Naive B cell (primary cell): ENCODE results near the gene CELSR1. TPM values are rescaled to one million over a fixed set of nuclear protein-coding genes. Genes with fewer than 3 reads are reported as not detected.

Experiments used
- ATAC-seq, 2 donors: fragments of 150-1000 bp; cut with Tn5 transposase; 2 replicates each; pipeline ENCODE4 v1.10.0; 2021; ENCODE audit warnings: low read depth in 2 of 2, mild to moderate bottlenecking in 2 of 2, moderate library complexity in 2 of 2
- DNase-seq: peaks from one replicate; pipeline ENCODE4 v3.0.0; 2022
- H3K27ac Mint-ChIP-seq, 6 donors: one replicate each; pipeline ENCODE4 v1.8.0; 2020 to 2022; ENCODE audit warnings: mild to moderate bottlenecking in 6 of 6, mixed read lengths in 6 of 6, moderate library complexity in 5 of 6, inconsistent platforms in 2 of 6
- H3K27me3 Mint-ChIP-seq, 3 donors: one replicate each; pipeline ENCODE4 v1.8.0; 2021 to 2022; ENCODE audit warnings: mixed read lengths in 3 of 3, mild to moderate bottlenecking in 1 of 3
- H3K36me3 Mint-ChIP-seq, 2 donors: one replicate each; pipeline ENCODE4 v1.8.0; 2020 to 2022; ENCODE audit warnings: mixed read lengths in 2 of 2, inconsistent platforms in 1 of 2, mild to moderate bottlenecking in 1 of 2
- H3K4me1 Mint-ChIP-seq, 3 donors: one replicate each; pipeline ENCODE4 v1.8.0; 2020 to 2022; ENCODE audit warnings: mixed read lengths in 3 of 3, inconsistent platforms in 1 of 3, mild to moderate bottlenecking in 1 of 3, moderate library complexity in 1 of 3
- H3K4me3 Mint-ChIP-seq, 8 donors: one replicate each; pipeline ENCODE4 v1.8.0; 2020 to 2022; ENCODE audit warnings: mild to moderate bottlenecking in 8 of 8, mixed read lengths in 8 of 8, moderate library complexity in 8 of 8, inconsistent platforms in 2 of 8
- H3K9me3 Mint-ChIP-seq, 7 donors: one replicate each; pipeline ENCODE4 v1.8.0; 2020 to 2022; ENCODE audit warnings: mixed read lengths in 7 of 7, mild to moderate bottlenecking in 5 of 7, inconsistent platforms in 2 of 7, moderate library complexity in 1 of 7
- polyA plus RNA-seq, 6 donors: library from polyadenylated mRNA; unstranded; fragments of 300-500 nt; fragmentation: Illumina TruSeq; gene quantifications; one replicate each; pipeline ENCODE4 v1.2.3, GENCODE V29; 2021; ENCODE audit warnings: low read depth in 6 of 6

The CELSR1 gene
- polyA plus RNA-seq, 6 donors from 2014 or later, result 0.94 to 3.9 (median 2.1) TPM

DNA sequence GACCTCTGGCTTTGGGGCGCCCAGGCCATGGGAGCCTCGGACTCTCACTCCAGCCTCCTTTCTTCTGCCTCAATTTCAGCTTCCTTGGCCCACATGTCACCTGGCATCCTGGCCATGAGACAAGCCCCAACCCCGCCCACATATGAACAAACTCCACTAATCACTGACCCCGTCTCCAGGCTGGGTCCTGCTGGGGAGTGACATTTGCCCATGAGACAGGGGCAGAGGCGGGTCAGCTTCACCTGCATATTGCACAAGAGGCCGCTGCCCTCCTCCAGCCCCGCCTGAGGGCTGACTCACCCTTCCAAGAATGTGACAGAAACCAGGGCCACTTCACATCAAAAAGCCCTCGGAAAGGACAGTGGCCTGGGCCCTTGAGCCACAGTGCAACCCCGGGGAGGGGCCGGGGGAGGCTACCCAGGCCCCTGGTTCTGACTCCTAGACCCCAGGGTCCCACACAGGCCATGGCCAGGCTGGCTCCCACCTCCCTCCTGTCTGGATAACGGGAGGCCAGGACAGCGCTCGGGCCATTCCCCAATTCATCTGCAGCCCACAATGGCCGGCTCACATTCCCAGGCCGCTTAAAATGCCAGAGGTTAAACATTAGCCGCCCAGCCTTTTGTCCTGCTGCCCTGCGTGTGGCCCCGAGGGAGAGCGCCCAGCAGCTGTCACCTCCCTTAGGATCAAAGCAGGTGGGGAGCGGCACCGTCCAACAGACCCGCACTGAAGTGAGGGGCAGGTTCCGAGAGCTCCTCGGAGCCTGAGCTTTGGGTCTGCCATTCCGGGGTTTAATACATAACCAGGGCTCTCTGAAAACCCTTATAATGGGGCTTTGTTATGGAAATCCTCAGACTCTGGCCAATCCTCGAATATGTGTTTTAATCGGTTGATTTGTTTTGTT is 159.6 kb downstream of the CELSR1 start:
- Mint-ChIP-seq H3K4me1 (peaks cover 4 to 19% (median 9%) of the 10 kb centered on the region in 3 donors), H3K27me3 (peaks cover 4 to 40% (median 19%) of the 10 kb centered on the region in 3 donors), H3K4me3 (no peak overlapping the region), H3K27ac (no peak overlapping the region), H3K9me3 (peaks cover 9 to 21% (median 15%) of the 10 kb centered on the region in 7 donors), H3K36me3 (peaks cover 38 to 44% of the 10 kb centered on the region in 2 donors)
- DNase-seq (no peak), ATAC-seq (no peak)

DNA sequence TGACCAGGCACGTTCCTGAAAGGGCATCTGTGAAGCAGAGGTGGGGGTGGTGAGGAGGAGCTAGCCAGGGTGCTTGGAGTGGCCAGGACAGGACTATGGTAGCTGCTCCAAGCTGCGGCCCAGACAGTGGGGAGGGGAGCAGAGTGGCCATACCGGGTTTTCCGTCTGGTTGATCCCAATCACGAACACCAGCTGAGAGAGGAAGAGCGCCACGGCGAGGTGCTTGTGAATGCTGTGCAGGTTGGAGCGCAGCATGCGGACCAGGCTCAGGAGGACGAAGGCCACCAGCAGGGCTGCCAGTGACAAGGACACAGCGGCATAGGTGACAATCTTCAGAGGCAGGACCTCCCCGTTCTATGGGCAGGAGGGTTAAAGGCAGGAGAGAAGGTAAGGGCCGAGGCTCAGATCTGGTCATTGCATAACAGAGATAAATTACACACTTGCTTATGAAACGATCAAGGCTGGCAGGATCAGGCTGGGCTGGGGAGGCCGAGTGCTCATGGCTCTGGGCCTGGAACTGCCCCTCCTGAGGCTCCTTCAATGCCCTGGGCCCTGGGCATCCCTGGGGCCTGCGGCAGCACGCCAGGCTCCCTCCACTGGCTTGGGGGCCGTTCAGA is 160.4 kb downstream of the CELSR1 start:
- peak overlapping the region in 1 of 6 donors; percentile 30 for H3K27ac Mint-ChIP-seq
- peaks cover 4 to 22% (median 13%) of the 10 kb centered on the region in 3 donors for H3K4me1 Mint-ChIP-seq
- ATAC-seq (no peak), DNase-seq (no peak)
- H3K27me3 Mint-ChIP-seq, result peaks cover 4 to 45% (median 26%) of the 10 kb centered on the region in 3 donors
- peaks cover 9 to 18% (median 12%) of the 10 kb centered on the region in 7 donors for H3K9me3 Mint-ChIP-seq
- H3K4me3 Mint-ChIP-seq, result no peak overlapping the region
- peaks cover 33 to 46% of the 10 kb centered on the region in 2 donors for H3K36me3 Mint-ChIP-seq

DNA sequence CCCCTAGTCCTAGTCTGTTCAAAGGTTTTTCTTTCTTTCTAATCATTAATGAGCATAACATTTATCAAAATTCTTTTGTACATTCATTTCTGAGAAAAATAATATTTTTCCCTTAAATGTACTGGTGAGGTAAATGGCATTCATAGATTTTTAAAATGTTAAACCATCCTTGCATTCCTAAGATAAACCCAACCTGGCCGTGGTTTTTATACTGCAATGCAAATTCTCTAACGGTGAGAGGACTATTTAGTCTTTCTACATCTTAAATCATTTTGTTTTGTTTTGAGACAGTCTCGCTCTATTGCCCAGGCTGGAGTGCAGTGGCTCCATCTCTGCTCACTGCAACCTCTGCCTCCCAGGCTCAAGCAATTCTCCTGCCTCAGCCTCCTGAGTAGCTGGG is 161.3 kb downstream of the CELSR1 start:
- Mint-ChIP-seq H3K27ac (no peak overlapping the region), H3K4me1 (peaks cover 10 to 25% (median 20%) of the 10 kb centered on the region in 3 donors), H3K4me3 (peak overlapping the region in 1 of 8 donors; percentile 5), H3K36me3 (peaks cover 32 to 51% of the 10 kb centered on the region in 2 donors), H3K9me3 (peaks cover 9 to 18% (median 12%) of the 10 kb centered on the region in 7 donors), H3K27me3 (peaks cover 4 to 52% (median 34%) of the 10 kb centered on the region in 3 donors)
- ATAC-seq (no peak), DNase-seq (no peak)

DNA sequence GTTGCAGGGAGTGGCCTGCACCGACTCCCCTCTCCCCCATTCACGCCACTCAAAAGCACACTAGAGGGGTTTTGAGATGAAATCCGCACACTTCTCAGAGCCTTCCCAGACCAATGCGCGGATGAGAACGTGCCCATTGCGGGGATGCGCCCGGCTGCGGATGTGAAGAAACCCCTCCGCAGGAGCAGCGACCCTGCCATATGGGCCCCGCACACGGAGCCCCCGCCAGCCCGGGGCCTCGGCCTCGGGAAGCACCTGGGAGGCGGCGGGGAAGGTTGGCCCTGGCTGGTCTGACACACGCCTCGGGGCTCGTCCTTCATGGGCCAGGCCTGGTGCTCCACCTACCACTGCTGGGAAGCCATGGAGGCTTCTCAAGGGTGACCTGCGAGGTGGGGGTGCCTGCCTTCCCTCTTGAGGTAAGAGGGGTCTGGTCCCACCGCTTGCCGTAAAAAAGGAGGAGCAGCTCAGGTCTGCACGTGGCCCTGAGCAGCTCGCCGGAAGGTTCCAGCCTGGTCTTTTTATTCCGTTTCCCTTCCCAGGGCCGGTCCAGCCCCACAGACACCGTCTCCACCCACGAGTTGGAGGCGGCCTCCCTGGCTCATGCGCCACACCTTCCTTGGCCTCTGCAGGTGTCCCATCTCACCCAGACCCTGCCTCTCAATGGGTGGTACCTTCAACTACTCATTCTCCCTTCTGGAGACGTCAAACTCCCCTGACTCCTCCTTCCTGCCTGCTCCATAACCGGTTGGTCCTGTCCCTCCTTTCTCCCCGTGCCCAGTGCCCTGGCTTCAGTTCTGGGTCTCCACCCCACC is 162.6 kb downstream of the CELSR1 start:
- Mint-ChIP-seq H3K4me1 (peaks cover 10 to 25% (median 20%) of the 10 kb centered on the region in 3 donors), H3K27me3 (peaks cover 4 to 47% (median 34%) of the 10 kb centered on the region in 3 donors), H3K4me3 (peak overlapping the region in 4 of 8 donors; percentile 5 to 70 (median 48)), H3K9me3 (peaks cover 9 to 18% (median 12%) of the 10 kb centered on the region in 7 donors), H3K27ac (peak overlapping the region in 4 of 6 donors; percentile 16 to 95 (median 50)), H3K36me3 (peaks cover 20 to 46% of the 10 kb centered on the region in 2 donors)
- DNase-seq (no peak), ATAC-seq (no peak)

- DNase-seq (no peak), ATAC-seq (no peak)
- peaks cover 18 to 46% of the 10 kb centered on the region in 2 donors for H3K36me3 Mint-ChIP-seq
- peaks cover 10 to 25% (median 20%) of the 10 kb centered on the region in 3 donors for H3K4me1 Mint-ChIP-seq
- peaks cover 9 to 18% (median 12%) of the 10 kb centered on the region in 7 donors for H3K9me3 Mint-ChIP-seq
- H3K27me3 Mint-ChIP-seq, result peaks cover 4 to 52% (median 34%) of the 10 kb centered on the region in 3 donors
- peak overlapping the region in 4 of 8 donors; percentile 16 to 70 (median 55) for H3K4me3 Mint-ChIP-seq
- H3K27ac Mint-ChIP-seq, result peak overlapping the region in 3 of 6 donors; percentile 28 to 86 (median 42)
Measured at GRCh38 chr22:46373921-46374662, 163.3 kb downstream of the CELSR1 start.

GRCh38 chr22:46373159-46373558 is 164.3 kb downstream of the CELSR1 start:
- Mint-ChIP-seq H3K36me3 (peaks cover 18 to 46% of the 10 kb centered on the region in 2 donors), H3K27ac (no peak overlapping the region), H3K4me1 (peaks cover 15 to 31% (median 20%) of the 10 kb centered on the region in 3 donors), H3K9me3 (peaks cover 9 to 18% (median 12%) of the 10 kb centered on the region in 7 donors), H3K27me3 (peaks cover 4 to 60% (median 34%) of the 10 kb centered on the region in 3 donors), H3K4me3 (peak overlapping the region in 2 of 8 donors; percentile 39 to 55)
- no peak for DNase-seq
- ATAC-seq, result no peak

DNA sequence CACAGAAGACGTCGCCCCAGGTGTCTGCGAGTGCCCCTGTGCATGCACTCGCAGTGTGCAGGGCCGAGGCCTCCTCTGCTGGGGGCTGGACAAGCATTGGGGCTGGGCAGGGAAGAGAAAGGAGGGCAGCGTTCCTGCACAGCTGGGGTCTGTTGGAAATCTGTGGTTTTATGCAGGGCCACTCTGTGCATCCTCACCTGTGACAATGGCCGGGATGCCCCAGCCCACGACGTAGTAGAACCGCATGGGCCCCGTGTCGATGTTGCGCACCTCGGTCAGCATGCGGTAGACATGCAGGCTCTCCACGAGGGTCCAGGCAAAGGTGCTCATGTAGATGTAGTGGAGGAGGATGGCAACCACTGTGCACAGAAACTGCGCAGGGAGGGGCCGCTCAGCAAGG is 164.7 kb downstream of the CELSR1 start:
- Mint-ChIP-seq H3K27ac (peak overlapping the region in 3 of 6 donors; percentile 32 to 54 (median 49)), H3K4me1 (peaks cover 15 to 36% (median 22%) of the 10 kb centered on the region in 3 donors), H3K9me3 (peaks cover 9 to 18% (median 12%) of the 10 kb centered on the region in 7 donors), H3K27me3 (peaks cover 4 to 65% (median 34%) of the 10 kb centered on the region in 3 donors), H3K36me3 (peaks cover 18 to 46% of the 10 kb centered on the region in 2 donors), H3K4me3 (peak overlapping the region in 1 of 8 donors; percentile 15)
- DNase-seq, result no peak
- no peak for ATAC-seq

- H3K27me3 Mint-ChIP-seq, result peaks cover 4 to 64% (median 34%) of the 10 kb centered on the region in 3 donors
- H3K4me3 Mint-ChIP-seq, result no peak overlapping the region
- peak overlapping the region in 2 of 6 donors; percentile 44 to 89 for H3K27ac Mint-ChIP-seq
- peaks cover 7 to 12% (median 11%) of the 10 kb centered on the region in 7 donors for H3K9me3 Mint-ChIP-seq
- H3K36me3 Mint-ChIP-seq, result peaks cover 11 to 39% of the 10 kb centered on the region in 2 donors
- no peak for DNase-seq
- peaks cover 15 to 44% (median 23%) of the 10 kb centered on the region in 3 donors for H3K4me1 Mint-ChIP-seq
- ATAC-seq, result no peak
Measured at GRCh38 chr22:46371623-46372226, 165.7 kb downstream of the CELSR1 start.

DNA sequence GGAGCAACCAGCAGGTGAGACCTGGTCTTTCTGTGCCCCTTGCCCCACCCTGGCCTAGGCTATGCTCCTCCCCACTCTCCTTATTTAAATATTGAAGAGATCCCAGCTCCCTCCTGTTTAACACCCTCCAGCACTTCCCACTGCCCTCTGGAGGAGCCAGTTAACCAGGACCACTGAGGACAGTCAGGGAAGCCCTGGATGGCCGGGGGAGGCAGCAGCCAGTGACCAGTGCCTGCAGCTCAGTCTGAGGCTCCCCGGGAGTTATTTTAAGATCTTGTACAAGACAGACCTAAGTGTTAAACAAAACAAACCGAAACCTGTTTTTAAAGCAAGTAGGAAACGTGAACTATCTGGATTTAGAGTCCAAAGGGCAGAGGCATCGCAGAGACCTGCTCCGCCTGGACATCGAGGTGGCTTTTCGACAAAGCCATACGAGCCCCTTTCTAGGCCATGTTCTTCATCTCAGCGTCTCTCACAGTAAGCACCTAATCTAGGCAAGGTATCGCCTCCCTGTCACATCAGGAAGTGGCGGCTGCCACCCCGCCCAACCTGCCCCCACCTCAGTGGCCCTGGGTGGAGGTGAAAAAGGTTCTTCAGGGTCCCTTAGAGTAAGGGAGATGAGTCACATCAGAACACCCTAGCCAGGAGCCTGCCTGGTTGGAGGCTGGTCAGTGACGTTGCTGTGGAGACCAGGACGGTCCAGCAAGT is 166.7 kb downstream of the CELSR1 start:
- ATAC-seq (no peak), DNase-seq (no peak)
- peaks cover 15 to 45% (median 20%) of the 10 kb centered on the region in 3 donors for H3K4me1 Mint-ChIP-seq
- no peak overlapping the region for H3K4me3 Mint-ChIP-seq
- H3K27ac Mint-ChIP-seq, result peak overlapping the region in 2 of 6 donors; percentile 13 to 54
- H3K27me3 Mint-ChIP-seq, result peaks cover 2 to 58% (median 30%) of the 10 kb centered on the region in 3 donors
- peaks cover 1 to 3% (median 2%) of the 10 kb centered on the region in 7 donors for H3K9me3 Mint-ChIP-seq
- peaks cover 4 to 29% of the 10 kb centered on the region in 2 donors for H3K36me3 Mint-ChIP-seq

GRCh38 chr22:46369716-46370583 is 167.5 kb downstream of the CELSR1 start:
- H3K36me3 Mint-ChIP-seq, result peaks cover 0 to 21% of the 10 kb centered on the region in 2 donors
- peak overlapping the region in 2 of 6 donors; percentile 2 to 13 for H3K27ac Mint-ChIP-seq
- ATAC-seq (no peak), DNase-seq (no peak)
- H3K27me3 Mint-ChIP-seq, result peaks cover 0 to 50% (median 22%) of the 10 kb centered on the region in 3 donors
- no peak overlapping the region for H3K4me3 Mint-ChIP-seq
- peaks cover 10 to 40% (median 16%) of the 10 kb centered on the region in 3 donors for H3K4me1 Mint-ChIP-seq
- no peaks in the 10 kb centered on the region for H3K9me3 Mint-ChIP-seq
